ENCODE data around the gene FGF2.
"Not testable (repeated sequence)": the region's sequence is repeated elsewhere in the genome, so short reads cannot be mapped to it uniquely, and the experiment has no call there.

Gene FGF2

DNA sequence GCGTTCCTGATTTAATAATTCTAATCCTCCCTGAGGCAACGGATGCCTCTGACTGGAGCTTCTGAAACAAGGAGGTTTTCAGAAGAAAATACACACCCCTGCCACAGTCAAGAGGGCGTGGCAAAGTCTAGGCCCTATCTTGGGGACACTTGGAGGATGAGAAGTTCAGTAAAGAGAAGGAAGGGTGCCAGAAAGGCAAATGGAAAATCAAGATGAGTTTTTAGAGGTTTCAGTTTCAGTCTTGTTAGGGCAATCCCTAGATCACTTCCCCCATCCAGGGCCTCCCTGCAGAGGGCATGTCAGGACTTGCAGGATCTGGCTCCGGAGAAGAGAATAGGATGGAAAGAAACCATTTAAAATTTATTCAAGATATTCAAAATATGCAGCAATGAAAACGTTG lies 28.5 kb upstream of the FGF2 start:
- no peak overlapping the region for H3K4me3 Mint-ChIP-seq
- no peak for ATAC-seq
- no peaks in the 10 kb centered on the region for H3K36me3 Mint-ChIP-seq
- no peaks in the 10 kb centered on the region for H3K9me3 Mint-ChIP-seq
- DNase-seq (ENCODE audit: low spot score in 2 of 2), result no peak
- peak overlapping the region; percentile 71 for H3K27ac Mint-ChIP-seq
- no peaks in the 10 kb centered on the region for H3K4me1 Mint-ChIP-seq

DNA sequence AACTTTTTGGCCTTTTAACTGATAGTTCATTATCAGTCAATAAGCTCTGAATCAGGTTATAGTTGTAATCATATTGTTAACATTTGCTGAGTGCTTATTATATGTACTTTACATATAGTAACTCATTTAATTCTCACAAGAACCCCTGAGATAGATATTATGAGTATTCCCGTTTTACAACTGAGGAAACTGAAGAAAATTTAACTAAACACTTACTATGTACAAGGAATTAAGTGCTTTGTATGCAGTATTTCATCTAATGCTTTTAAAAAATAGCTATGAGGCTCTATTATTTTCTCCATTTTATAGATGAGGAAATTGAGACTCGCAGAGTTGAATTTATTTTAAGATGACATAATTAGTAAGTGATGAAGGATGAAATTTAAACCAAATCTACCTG lies 27.7 kb upstream of the FGF2 start:
- no peaks in the 10 kb centered on the region for H3K4me1 Mint-ChIP-seq
- DNase-seq (ENCODE audit: low spot score in 2 of 2) (no peak), ATAC-seq (no peak)
- H3K36me3 Mint-ChIP-seq, result no peaks in the 10 kb centered on the region
- H3K9me3 Mint-ChIP-seq, result no peaks in the 10 kb centered on the region
- H3K4me3 Mint-ChIP-seq, result no peak overlapping the region
- no peak overlapping the region for H3K27ac Mint-ChIP-seq

DNA sequence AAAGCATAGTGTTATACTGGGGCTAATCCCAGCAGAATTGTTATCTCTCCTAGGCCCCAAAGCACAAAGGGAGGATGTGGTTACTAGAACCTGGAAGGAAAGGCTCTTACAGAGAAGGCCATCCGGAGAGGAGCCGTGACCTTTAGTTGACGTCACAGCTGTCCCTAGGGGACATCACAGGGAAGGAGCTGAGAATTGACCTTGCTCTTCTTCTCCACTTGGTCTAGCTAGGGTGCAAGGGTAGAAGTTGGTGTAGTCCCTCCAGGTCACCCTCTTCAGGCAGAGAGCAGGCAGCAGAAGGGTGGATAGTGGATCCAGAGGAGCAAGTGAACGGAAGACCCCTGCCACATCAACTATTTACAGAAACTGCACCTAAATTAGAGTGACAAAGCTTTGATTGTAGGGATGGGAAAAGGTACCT lies 22.8 kb upstream of the FGF2 start:
- H3K27ac Mint-ChIP-seq, result no peak overlapping the region
- no peaks in the 10 kb centered on the region for H3K9me3 Mint-ChIP-seq
- no peak overlapping the region for H3K4me3 Mint-ChIP-seq
- ATAC-seq, result no peak
- peak in 1 of 2 donors; percentile 22 for DNase-seq (ENCODE audit: low spot score in 2 of 2)
- no peaks in the 10 kb centered on the region for H3K36me3 Mint-ChIP-seq
- no peaks in the 10 kb centered on the region for H3K4me1 Mint-ChIP-seq

DNA sequence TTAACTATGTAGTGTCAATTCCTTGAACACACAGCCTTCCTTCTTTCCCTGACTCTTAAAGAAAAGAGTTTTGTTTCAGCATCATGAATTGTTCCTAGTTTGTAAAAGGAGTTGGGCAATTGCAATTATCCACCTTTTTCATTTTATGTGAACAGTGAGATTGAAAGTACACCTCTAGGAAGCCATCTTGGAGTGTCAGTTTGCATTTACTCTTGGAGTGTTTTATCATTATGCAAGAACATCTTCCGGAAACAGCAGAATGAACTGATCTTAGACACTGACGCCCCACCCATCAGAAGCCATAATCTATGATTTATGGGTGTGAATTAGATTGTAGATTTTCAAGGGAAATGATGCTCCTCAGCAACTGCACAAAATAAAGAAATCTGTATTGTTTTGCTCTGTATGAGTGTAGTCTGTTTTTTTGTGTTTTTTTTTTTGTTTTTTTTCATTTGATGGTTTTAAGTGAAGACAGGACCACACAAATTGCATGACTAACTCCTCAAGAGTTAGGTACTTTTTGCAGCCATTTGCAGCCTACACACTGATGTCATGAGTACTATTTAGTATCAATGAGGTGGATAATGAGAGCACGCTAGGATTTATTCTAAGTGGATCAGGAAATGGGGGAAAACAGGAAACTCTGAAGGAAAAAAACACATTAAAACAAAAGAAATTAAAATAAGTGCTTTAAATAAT lies 19.5 kb upstream of the FGF2 start:
- H3K4me1 Mint-ChIP-seq, result no peaks in the 10 kb centered on the region
- H3K9me3 Mint-ChIP-seq, result no peaks in the 10 kb centered on the region
- DNase-seq (ENCODE audit: low spot score in 2 of 2) (no peak), ATAC-seq (peak; percentile 40)
- H3K36me3 Mint-ChIP-seq, result no peaks in the 10 kb centered on the region
- no peak overlapping the region for H3K27ac Mint-ChIP-seq
- no peak overlapping the region for H3K4me3 Mint-ChIP-seq

DNA sequence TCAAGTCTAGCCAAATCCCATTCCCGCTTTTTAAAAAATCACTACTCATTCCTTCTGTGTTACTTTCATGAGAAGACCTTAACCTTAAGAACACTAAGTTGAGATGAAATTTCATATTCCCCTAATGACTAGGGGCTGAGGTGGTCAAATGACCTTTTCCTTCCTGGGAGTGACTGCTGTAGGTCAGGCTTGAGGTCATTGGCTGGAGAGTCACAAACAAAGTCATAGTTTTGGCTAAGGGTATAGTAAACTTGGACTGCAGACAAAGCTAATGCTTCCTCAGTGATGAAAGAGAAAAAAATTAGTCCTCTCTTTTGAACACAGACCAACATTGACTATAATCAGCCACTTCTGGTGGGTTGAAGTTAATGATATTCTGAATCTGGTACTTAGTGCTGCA lies 16.0 kb upstream of the FGF2 start:
- no peaks in the 10 kb centered on the region for H3K4me1 Mint-ChIP-seq
- no peaks in the 10 kb centered on the region for H3K9me3 Mint-ChIP-seq
- H3K36me3 Mint-ChIP-seq, result no peaks in the 10 kb centered on the region
- no peak overlapping the region for H3K27ac Mint-ChIP-seq
- no peak for DNase-seq (ENCODE audit: low spot score in 2 of 2)
- no peak overlapping the region for H3K4me3 Mint-ChIP-seq
- no peak for ATAC-seq

DNA sequence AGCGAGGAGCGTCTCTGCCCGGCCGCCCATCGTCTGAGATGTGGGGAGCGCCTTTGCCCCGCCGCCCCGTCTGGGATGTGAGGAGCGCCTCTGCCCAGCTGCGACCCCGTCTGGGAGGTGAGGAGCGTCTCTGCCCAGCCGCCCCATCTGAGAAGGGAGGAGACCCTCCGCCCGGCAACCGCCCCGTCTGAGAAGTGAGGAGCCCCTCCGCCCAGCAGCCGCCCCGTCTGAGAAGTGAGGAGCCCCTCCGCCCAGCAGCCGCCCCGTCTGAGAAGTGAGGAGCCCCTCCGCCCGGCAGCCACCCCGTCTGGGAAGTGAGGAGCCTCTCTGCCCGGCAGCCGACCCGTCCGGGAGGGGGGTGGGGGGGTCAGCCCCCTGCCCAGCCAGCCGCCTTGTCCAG lies 14.8 kb upstream of the FGF2 start:
- not testable (repeated sequence) for DNase-seq (ENCODE audit: low spot score in 2 of 2); H3K27ac Mint-ChIP-seq; H3K9me3 Mint-ChIP-seq; ATAC-seq; H3K4me3 Mint-ChIP-seq; H3K4me1 Mint-ChIP-seq; H3K36me3 Mint-ChIP-seq

DNA sequence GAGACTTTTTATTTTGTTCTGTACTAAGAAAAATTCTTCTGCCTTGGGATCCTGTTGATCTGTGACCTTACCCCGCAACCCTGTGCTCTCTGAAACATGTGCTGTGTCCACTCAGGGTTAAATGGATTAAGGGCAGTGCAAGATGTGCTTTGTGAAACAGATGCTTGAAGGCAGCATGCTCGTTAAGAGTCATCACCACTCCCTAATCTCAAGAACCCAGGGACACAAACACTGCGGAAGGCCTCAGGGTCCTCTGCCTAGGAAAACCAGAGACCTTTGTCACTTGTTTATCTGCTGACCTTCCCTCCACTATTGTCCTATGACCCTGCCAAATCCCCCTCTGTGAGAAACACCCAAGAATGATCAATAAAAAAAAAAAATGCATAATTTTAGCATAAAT lies 13.8 kb upstream of the FGF2 start:
- H3K27ac Mint-ChIP-seq; H3K36me3 Mint-ChIP-seq; ATAC-seq; H3K4me1 Mint-ChIP-seq; H3K4me3 Mint-ChIP-seq; DNase-seq (ENCODE audit: low spot score in 2 of 2); H3K9me3 Mint-ChIP-seq: not testable (repeated sequence)

DNA sequence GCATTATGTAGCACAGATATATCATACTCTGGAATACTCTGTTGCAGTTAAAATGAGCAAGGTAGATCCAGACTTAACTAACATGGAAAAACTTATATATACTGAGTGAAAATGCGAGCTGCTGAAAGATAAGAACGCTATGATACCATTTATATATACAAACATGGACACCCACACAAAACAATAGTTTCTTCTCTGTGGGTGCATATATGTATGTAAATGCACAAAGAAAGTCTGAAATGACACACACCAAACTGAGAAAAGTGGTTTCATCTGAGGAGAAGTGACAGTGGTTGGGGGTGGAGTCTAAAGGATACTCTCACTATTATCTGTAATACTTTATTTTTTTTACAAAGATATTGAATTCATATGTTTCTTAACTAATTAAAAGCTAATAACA lies 12.2 kb upstream of the FGF2 start:
- H3K27ac Mint-ChIP-seq, result no peak overlapping the region
- no peaks in the 10 kb centered on the region for H3K9me3 Mint-ChIP-seq
- H3K4me1 Mint-ChIP-seq, result no peaks in the 10 kb centered on the region
- ATAC-seq (peak; percentile 98), DNase-seq (ENCODE audit: low spot score in 2 of 2) (no peak)
- H3K36me3 Mint-ChIP-seq, result no peaks in the 10 kb centered on the region
- H3K4me3 Mint-ChIP-seq, result no peak overlapping the region

DNA sequence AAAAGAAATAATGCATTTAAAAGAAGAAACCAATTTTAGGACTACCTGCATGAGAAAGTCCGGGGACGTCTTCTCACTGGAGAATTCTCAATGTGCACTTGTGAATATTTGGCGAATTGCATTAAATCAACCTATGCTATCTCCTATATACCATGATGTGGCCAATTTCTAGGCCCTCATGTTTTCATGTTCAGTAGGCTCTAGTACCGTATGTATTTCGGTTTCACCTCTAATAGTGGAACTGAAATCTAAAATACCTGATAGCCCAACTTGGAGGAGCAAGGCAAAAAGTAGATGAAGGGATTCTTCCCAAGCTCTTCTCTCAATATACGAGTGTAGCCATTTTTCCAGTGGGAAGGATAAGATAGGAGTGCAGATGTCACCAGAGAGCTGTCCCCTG lies 11.4 kb upstream of the FGF2 start:
- H3K9me3 Mint-ChIP-seq, result no peaks in the 10 kb centered on the region
- H3K4me1 Mint-ChIP-seq, result no peaks in the 10 kb centered on the region
- H3K27ac Mint-ChIP-seq, result no peak overlapping the region
- ATAC-seq, result no peak
- no peak overlapping the region for H3K4me3 Mint-ChIP-seq
- no peaks in the 10 kb centered on the region for H3K36me3 Mint-ChIP-seq
- no peak for DNase-seq (ENCODE audit: low spot score in 2 of 2)

DNA sequence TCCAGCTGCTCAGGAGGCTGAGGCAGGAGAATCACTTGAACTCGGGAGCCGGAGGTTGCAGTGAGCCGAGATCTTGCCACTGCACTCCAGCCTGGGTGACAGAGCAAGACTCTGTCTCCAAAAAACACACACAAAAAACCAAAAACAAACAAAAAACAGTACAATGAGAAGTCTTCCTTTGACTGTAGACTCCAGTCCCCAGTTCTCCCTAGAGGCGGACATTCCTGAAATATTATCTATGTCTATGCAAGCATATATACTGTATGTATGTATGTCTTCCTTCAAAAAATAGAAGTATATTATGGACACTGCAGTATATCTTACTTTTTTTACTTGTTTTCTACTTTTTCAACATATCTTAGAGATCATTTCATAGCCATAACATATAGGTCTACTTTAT lies 10.2 kb upstream of the FGF2 start:
- no peak overlapping the region for H3K27ac Mint-ChIP-seq
- DNase-seq (ENCODE audit: low spot score in 2 of 2) (no peak), ATAC-seq (no peak)
- H3K36me3 Mint-ChIP-seq, result no peaks in the 10 kb centered on the region
- no peaks in the 10 kb centered on the region for H3K4me1 Mint-ChIP-seq
- H3K9me3 Mint-ChIP-seq, result no peaks in the 10 kb centered on the region
- no peak overlapping the region for H3K4me3 Mint-ChIP-seq

DNA sequence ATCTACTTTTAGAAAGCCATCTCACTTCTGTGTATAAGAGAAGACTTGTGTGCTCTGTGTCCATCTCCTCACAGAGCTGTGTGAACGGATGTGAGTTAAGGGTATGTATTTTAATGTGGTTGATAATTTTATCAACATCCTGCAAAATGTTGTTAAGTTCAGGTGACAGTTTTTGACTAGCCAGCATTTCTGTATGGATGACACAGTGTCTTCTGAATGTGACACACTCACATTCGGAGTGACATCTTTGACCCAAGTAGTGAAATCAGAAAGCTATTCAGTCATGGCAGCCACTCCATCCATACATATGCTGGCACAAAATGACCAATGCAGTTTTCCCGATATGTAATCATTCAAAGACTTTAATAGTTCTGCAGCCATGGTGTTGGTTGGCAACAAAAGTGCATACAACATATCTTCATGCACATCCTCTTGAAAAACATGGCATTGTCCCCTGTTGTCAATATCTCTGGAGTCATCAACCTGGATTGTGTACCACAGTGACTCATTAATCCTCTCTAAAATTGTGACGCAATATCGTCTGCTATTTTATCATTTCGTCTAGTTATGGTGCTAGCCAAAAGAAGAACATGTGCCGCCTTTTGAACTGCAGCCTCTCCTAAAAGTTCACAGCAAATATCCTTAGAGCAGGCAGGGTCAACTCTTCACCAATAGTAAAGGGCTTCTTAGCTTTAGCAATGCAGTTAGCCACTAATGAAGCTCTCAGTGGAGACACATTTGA lies 6.8 kb upstream of the FGF2 start:
- DNase-seq (ENCODE audit: low spot score in 2 of 2), result no peak

DNA sequence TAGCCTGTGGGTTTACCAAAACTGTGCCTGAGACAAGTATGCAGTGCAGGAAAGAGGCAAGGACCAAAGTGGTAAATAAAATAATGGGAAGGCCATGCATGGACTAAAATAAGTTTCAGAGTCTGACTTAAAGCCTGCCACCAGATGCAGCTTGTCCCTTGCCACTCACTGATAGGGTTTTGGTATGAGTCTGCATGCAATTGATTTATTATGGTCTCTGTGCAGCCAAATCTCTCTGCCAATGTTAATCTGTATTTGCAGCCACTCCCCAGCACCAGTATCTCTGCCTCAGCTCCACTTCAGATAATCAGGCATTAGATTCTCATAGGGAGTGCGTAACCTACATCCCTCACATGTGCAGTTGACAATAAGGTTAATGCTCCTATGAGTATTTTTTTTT lies 5.5 kb upstream of the FGF2 start:
- no peak overlapping the region for H3K27ac Mint-ChIP-seq
- H3K36me3 Mint-ChIP-seq, result no peaks in the 10 kb centered on the region
- H3K9me3 Mint-ChIP-seq, result no peaks in the 10 kb centered on the region
- DNase-seq (ENCODE audit: low spot score in 2 of 2) (no peak), ATAC-seq (no peak)
- H3K4me1 Mint-ChIP-seq, result no peaks in the 10 kb centered on the region
- H3K4me3 Mint-ChIP-seq, result no peak overlapping the region

More for the DNA sequence above, 6.8 kb upstream of the FGF2 start:
- Mint-ChIP-seq H3K4me1 (no peaks in the 10 kb centered on the region), H3K36me3 (no peaks in the 10 kb centered on the region), H3K4me3 (no peak overlapping the region), H3K9me3 (no peaks in the 10 kb centered on the region), H3K27ac (no peak overlapping the region)
- no peak for ATAC-seq

DNA sequence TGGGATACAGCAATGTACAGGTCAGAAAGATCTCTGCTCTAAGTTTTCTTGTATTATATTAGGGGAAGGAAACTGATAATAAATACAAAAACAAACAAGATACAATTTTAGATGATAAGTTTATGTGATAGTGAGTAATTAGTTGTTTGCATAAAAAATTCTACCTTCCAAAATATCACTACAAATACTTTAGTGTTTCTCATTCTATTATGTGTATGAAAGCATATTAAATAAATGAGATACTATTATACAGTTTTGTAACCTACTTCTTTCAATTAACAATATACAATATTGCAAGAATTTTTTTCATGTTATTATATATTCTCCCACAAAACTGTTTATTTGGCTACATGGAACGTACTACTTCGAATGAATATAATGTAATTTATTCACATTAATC lies 4.2 kb upstream of the FGF2 start:
- H3K36me3 Mint-ChIP-seq, result no peaks in the 10 kb centered on the region
- H3K4me3 Mint-ChIP-seq, result no peak overlapping the region
- no peaks in the 10 kb centered on the region for H3K9me3 Mint-ChIP-seq
- no peak overlapping the region for H3K27ac Mint-ChIP-seq
- H3K4me1 Mint-ChIP-seq, result peaks cover 4% of the 10 kb centered on the region
- ATAC-seq (no peak), DNase-seq (ENCODE audit: low spot score in 2 of 2) (no peak)

DNA sequence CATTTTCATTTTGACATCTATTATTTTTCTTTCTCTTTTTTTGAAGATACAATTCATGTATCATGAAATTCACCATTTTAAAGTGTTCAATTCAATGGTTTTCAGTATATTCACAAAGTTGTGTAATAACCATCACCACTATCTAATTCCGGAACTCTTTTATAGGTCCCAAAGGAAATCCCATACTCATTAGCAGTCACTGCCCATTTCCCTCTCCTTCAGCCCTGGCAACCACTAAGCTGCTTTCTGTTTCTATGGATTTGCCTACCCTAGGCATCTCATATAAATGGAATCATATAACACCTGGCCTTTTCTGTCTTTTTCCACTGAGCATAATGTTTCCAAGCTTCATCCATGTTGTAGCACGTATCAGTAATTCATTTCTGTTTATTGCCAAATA lies 3.2 kb upstream of the FGF2 start:
- Mint-ChIP-seq H3K36me3 (peaks cover 5% of the 10 kb centered on the region), H3K4me1 (peaks cover 14% of the 10 kb centered on the region), H3K4me3 (no peak overlapping the region), H3K27ac (no peak overlapping the region), H3K9me3 (no peaks in the 10 kb centered on the region)
- DNase-seq (ENCODE audit: low spot score in 2 of 2) (no peak), ATAC-seq (no peak)

DNA sequence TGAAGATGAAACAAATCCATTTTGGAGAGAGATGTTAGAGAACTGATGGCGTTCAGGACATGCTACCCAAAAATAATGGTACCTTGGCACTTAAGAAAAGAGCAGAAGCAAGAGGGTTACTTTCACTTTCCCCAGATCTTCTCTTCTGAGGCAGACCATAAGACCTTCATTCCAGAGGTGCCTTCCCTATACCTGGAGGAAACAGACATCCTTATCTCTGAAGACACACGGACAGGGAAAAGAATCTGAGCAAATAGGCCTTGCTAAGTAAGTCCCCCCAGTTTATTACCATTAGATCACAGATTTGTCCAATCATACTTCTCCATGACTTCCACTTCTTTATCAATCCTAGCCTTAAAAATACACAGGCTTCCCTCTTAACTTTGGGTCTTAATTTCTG lies 2.0 kb upstream of the FGF2 start:
- no peak overlapping the region for H3K27ac Mint-ChIP-seq
- ATAC-seq (no peak), DNase-seq (ENCODE audit: low spot score in 2 of 2) (no peak)
- no peak overlapping the region for H3K4me3 Mint-ChIP-seq
- H3K9me3 Mint-ChIP-seq, result no peaks in the 10 kb centered on the region
- H3K4me1 Mint-ChIP-seq, result peaks cover 15% of the 10 kb centered on the region
- H3K36me3 Mint-ChIP-seq, result peaks cover 5% of the 10 kb centered on the region

DNA sequence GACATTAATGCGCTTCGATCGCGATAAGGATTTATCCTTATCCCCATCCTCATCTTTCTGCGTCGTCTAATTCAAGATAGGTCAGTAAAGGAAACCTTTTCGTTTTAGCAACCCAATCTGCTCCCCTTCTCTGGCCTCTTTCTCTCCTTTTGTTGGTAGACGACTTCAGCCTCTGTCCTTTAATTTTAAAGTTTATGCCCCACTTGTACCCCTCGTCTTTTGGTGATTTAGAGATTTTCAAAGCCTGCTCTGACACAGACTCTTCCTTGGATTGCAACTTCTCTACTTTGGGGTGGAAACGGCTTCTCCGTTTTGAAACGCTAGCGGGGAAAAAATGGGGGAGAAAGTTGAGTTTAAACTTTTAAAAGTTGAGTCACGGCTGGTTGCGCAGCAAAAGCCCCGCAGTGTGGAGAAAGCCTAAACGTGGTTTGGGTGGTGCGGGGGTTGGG lies 528 bp upstream of the FGF2 start:
- Mint-ChIP-seq H3K27ac (no peak overlapping the region), H3K4me1 (peaks cover 15% of the 10 kb centered on the region), H3K9me3 (no peaks in the 10 kb centered on the region), H3K4me3 (peak overlapping the region; percentile 77), H3K36me3 (peaks cover 5% of the 10 kb centered on the region)
- ATAC-seq (no peak), DNase-seq (ENCODE audit: low spot score in 2 of 2) (no peak)
